ENCODE results near the gene TPRA1.

GRCh38 chr3:127622031-127622430 is 31.5 kb upstream of the TPRA1 start:
- TF ChIP-seq EZH2 (IDR thresholded peaks at IDR 0.05; ENCODE audit: insufficient read depth, low read length): no peak
- TF ChIP-seq CTCF (IDR thresholded peaks at IDR 0.05; ENCODE audit: insufficient read depth, low read depth, low read length): no peak

Data from astrocyte (in vitro differentiated cells and primary cell).